GM12874 (cell line): ENCODE data around the gene MSX2.

Experiments
- TF ChIP-seq, protein P1 (sequence below): IDR thresholded peaks from 2 replicates; pipeline ENCODE4 v1.5.1; 2011; ENCODE audit warnings: low read depth, mild to moderate bottlenecking, control low read depth, low read length, moderate library complexity; ENCODE audit not compliant: insufficient read depth

The MSX2 gene

DNA sequence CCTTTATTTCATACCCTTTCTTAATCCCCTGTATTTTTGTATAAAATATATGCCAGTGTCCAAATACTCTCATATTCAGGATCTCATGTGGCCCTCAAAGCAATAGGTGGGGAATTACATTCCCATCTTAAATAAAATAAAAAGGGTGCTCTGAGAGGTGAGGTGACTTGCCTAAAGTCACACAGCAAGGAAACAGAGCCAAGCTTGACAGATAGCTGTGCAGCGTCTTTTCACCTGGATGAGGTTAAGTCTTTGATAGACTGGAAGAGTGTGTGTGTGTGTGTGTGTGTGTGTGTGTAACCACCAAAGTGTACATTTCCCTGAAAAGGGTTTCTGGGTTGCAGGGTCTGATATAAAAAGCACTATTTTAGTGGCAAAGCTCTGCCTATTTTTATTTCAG lies 12.4 kb downstream of the MSX2 start:
- TF ChIP-seq, protein P1, sequence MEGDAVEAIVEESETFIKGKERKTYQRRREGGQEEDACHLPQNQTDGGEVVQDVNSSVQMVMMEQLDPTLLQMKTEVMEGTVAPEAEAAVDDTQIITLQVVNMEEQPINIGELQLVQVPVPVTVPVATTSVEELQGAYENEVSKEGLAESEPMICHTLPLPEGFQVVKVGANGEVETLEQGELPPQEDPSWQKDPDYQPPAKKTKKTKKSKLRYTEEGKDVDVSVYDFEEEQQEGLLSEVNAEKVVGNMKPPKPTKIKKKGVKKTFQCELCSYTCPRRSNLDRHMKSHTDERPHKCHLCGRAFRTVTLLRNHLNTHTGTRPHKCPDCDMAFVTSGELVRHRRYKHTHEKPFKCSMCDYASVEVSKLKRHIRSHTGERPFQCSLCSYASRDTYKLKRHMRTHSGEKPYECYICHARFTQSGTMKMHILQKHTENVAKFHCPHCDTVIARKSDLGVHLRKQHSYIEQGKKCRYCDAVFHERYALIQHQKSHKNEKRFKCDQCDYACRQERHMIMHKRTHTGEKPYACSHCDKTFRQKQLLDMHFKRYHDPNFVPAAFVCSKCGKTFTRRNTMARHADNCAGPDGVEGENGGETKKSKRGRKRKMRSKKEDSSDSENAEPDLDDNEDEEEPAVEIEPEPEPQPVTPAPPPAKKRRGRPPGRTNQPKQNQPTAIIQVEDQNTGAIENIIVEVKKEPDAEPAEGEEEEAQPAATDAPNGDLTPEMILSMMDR = no peak

DNA sequence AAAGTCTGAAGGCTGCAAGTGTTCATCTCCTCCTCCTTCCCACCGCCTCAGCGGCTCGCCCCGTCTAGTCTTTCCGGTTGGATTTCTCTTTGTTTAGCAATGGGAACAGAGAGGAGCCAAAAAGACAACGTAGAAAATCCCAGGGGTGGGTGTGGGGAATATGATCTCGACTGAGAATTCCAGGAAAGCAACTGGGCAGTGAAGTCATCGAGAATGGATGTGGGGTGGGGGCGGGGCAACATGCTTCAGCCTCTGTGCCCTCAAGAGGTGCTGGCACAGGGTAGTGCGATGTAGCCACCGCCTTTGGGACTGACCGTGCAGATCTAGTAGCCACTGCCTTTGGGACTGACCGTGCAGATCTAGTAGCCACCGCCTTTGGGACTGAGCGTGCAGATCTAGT lies 12.9 kb downstream of the MSX2 start:
- TF ChIP-seq, protein P1 = no peak

GRCh38 chr5:174741352-174741751 lies 17.0 kb downstream of the MSX2 start:
- TF ChIP-seq, protein P1 = no peak

DNA sequence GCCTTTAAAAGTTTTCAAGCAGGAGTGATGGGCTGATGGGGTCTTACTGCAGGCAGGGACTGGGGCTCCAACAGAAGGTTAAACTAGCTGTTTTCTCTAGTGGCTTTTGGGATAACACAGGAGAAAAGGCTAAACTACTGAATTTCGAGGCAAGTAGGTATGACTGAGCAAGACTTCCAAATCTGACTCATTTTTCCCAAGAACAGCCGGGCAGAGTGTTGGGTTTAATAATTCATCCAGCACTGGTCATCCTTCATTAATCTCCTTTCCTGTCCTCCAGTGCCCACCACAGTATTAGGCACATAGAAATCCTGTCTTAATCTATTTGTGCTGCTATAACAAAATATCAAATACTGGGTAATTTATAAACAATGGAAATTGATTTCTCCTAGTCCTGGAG lies 20.5 kb downstream of the MSX2 start:
- TF ChIP-seq, protein P1 = no peak

DNA sequence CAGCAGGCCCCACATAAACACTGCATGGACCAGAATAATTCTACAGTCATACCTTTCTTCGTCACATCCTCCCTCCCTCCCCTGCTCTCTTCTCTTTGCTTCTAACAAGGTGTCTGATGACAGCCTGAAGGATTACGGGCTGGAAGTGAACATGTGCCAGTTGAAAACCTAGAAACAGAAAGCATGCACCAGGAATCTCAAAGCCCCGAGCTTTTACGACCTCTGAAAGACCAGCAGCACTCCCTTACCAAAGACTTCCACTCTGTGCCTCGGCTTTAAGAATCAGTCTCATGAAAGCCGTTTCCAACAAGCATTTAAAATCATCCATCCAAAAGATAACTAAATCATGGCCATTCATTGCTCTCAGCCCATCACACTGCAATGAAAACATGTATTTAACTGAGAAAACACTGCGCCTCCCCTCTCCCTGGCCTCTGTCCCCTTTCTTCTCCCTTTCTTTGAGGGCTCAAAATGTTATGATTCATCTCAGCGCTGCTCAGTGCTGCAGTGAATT lies 21.3 kb downstream of the MSX2 start:
- TF ChIP-seq, protein P1 = no peak

GRCh38 chr5:174750711-174751110 lies 26.3 kb downstream of the MSX2 start:
- TF ChIP-seq, protein P1 = no peak

DNA sequence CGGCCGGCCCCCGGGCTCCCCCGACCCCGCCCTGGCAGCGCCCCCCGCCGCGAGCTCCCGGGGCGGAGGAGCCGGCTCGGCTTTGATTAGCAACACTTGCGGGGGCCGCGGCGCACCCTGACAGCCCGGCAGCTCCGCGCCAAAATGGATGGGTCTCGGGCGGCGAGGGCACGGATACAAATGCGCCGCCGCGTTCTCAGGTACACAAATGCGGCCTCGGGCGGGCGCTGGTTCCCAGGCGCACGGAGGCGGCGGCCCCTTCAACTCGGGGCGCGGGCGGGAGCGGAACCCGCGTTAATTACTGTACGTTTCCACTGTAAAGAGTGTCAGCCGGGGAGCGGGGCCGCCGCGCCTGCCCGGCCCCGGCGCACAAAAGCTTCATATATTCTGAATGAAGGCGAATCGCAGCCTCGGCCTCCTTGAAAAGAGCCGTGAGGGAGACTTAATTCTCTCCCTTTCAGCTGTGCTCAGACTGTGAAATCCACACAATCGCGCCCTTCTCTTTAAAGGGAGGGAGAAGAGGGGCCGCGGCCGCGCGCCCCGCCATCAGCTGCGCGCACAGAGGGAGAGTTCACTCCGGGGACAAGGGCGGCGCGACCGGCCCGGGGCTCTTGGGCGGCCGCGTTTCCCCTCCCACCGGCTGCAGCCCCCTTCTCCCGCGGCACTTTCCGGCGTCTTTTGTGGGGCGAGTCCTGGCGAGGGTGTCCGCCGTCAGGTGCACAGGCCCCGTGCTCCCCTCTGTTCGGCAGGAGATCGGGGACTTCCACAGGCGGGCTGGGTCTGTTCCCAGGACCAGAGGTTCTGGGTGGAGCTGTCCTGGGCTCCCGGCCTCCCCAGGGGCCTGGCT lies 27.0 kb downstream of the MSX2 start:
- TF ChIP-seq, protein P1 = no peak
